WTC11 (cell line): ENCODE results near the gene CAMSAP3. TPM values are rescaled to one million over a fixed set of nuclear protein-coding genes. Genes with fewer than 3 reads are reported as not detected.

Source experiments
- ATAC-seq: fragments of 200-7000 bp; cut with Tn5 transposase; 2 replicates; pipeline ENCODE4 v1.10.0; 2021; ENCODE audit warnings: mild to moderate bottlenecking, moderate library complexity
- CTCF ChIA-PET: fragments of 300-600 bp; sonication (Branson Sonifier 250); formaldehyde crosslinking; loops from one replicate; lab custom pipeline; 2021; ENCODE audit warnings: antibody characterized with exemption; lab: Charles Lee
- POLR2A ChIA-PET: fragments of 350-600 bp; sonication (Branson Sonifier 250); formaldehyde crosslinking; loops from one replicate; lab custom pipeline; 2021; ENCODE audit warnings: antibody characterized with exemption; lab: Charles Lee
- DNase-seq: peaks from one replicate; pipeline ENCODE4 v3.0.0; 2021; ENCODE audit warnings: low spot score
- H3K27ac Mint-ChIP-seq: 2 replicates; pipeline ENCODE4 v1.8.0; 2021; ENCODE audit warnings: mixed read lengths
- H3K27me3 Mint-ChIP-seq: 2 replicates; pipeline ENCODE4 v1.8.0; 2021; ENCODE audit warnings: low read depth, mild to moderate bottlenecking, moderate library complexity, mixed read lengths
- H3K36me3 Mint-ChIP-seq: 2 replicates; pipeline ENCODE4 v1.8.0; 2021; ENCODE audit warnings: mixed read lengths
- H3K4me1 Mint-ChIP-seq: 2 replicates; pipeline ENCODE4 v1.8.0; 2022; ENCODE audit warnings: mixed read lengths
- H3K4me3 Mint-ChIP-seq: 2 replicates; pipeline ENCODE4 v1.8.0; 2021; ENCODE audit warnings: mild to moderate bottlenecking, moderate library complexity, mixed read lengths
- H3K9me3 Mint-ChIP-seq: 2 replicates; pipeline ENCODE4 v1.8.0; 2021; ENCODE audit warnings: mixed read lengths
- ELF4 ChIP-seq: sonication (generic); formaldehyde crosslinking; IDR thresholded peaks from 2 replicates; pipeline ENCODE4 v1.8.1; 2022; ENCODE audit warnings: low read depth, mild to moderate bottlenecking, moderate library complexity, missing genetic modification reagents
- FOXK1 ChIP-seq: sonication (generic); formaldehyde crosslinking; IDR thresholded peaks from 2 replicates; pipeline ENCODE4 v1.8.0; 2022; ENCODE audit warnings: mild to moderate bottlenecking, moderate library complexity, missing genetic modification reagents
- FOXP1 ChIP-seq: sonication (generic); formaldehyde crosslinking; IDR thresholded peaks from 2 replicates; pipeline ENCODE4 v1.8.0; 2022; ENCODE audit warnings: missing genetic modification reagents, mild to moderate bottlenecking, moderate library complexity, borderline replicate concordance
- HMGA2 ChIP-seq: fragments of 250-450 bp; sonication (Bioruptor Pico); IDR thresholded peaks from 2 replicates; pipeline ENCODE4 v1.4.0; 2021; ENCODE audit warnings: mild to moderate bottlenecking, moderate library complexity
- NFATC4 ChIP-seq: fragments of 250-450 bp; sonication (Bioruptor Pico); IDR thresholded peaks from 2 replicates; pipeline ENCODE4 v1.9.0; 2021; ENCODE audit warnings: mild to moderate bottlenecking
- NFE2L1 ChIP-seq: sonication (generic); formaldehyde crosslinking; IDR thresholded peaks from 2 replicates; pipeline ENCODE4 v1.8.1; 2023; ENCODE audit warnings: missing genetic modification reagents
- NR1H2 ChIP-seq: sonication (generic); formaldehyde crosslinking; IDR thresholded peaks from 2 replicates; pipeline ENCODE4 v1.9.0; 2021; ENCODE audit warnings: mild to moderate bottlenecking, moderate library complexity, missing genetic modification reagents
- SMAD3 ChIP-seq: sonication (generic); formaldehyde crosslinking; IDR thresholded peaks from 2 replicates; pipeline ENCODE4 v1.8.0; 2022; ENCODE audit warnings: missing genetic modification reagents, mild to moderate bottlenecking, borderline replicate concordance
- ZNF263 ChIP-seq: sonication (generic); formaldehyde crosslinking; IDR thresholded peaks from 2 replicates; pipeline ENCODE4 v1.8.1; 2022; ENCODE audit warnings: low read depth, mild to moderate bottlenecking, moderate library complexity, missing genetic modification reagents
- ZNF396 ChIP-seq: fragments of 250-450 bp; sonication (Bioruptor Pico); IDR thresholded peaks from 2 replicates; pipeline ENCODE4 v1.8.0; 2021; ENCODE audit warnings: mild to moderate bottlenecking, moderate library complexity, borderline replicate concordance
- total RNA-seq: library from RNA; stranded (reverse); gene quantifications from 3 replicates; pipeline ENCODE4 v1.2.3, GENCODE V29; 2021
- TF ChIP-seq, protein P1 (sequence below): sonication (generic); formaldehyde crosslinking; IDR thresholded peaks from 2 replicates; pipeline ENCODE4 v1.8.0; 2023; ENCODE audit warnings: missing genetic modification reagents, mild to moderate bottlenecking, borderline replicate concordance
- TF ChIP-seq, protein P2 (sequence below): sonication (generic); formaldehyde crosslinking; IDR thresholded peaks from 2 replicates; pipeline ENCODE4 v1.8.1; 2022; ENCODE audit warnings: mild to moderate bottlenecking, moderate library complexity, missing genetic modification reagents
- TF ChIP-seq, protein P3 (sequence below): sonication (generic); formaldehyde crosslinking; IDR thresholded peaks from 2 replicates; pipeline ENCODE4 v1.8.1; 2023; ENCODE audit warnings: mild to moderate bottlenecking, missing genetic modification reagents

The CAMSAP3 gene
- total RNA-seq, 1 experiment from 2014 or later, result 27.8 TPM

DNA sequence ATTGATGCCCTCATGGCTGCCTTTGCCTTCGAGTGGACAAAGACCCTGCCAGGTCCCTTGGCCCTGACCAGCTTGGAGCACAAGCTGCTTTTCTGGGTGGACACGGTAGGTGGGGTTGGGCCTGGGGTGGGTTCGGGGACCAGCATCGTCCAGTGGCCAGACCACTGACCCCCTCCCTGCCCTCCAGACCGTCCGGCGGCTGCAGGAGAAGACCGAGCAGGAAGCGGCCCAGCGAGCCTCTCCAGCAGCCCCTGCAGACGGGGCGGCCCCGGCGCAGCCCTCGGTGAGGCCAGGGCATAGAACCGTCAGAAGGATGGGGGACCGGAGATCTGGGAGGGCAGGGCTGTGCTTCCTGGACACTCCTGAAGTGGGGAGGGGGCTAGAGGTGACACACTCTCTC lies 10.6 kb downstream of the CAMSAP3 start (continued):
- TF ChIP-seq ZNF263 (CRISPR knock-in tag) (no peak), HMGA2 (CRISPR knock-in tag) (no peak), NR1H2 (CRISPR knock-in tag) (no peak), ELF4 (CRISPR knock-in tag) (no peak)
- TF ChIP-seq, protein P1, sequence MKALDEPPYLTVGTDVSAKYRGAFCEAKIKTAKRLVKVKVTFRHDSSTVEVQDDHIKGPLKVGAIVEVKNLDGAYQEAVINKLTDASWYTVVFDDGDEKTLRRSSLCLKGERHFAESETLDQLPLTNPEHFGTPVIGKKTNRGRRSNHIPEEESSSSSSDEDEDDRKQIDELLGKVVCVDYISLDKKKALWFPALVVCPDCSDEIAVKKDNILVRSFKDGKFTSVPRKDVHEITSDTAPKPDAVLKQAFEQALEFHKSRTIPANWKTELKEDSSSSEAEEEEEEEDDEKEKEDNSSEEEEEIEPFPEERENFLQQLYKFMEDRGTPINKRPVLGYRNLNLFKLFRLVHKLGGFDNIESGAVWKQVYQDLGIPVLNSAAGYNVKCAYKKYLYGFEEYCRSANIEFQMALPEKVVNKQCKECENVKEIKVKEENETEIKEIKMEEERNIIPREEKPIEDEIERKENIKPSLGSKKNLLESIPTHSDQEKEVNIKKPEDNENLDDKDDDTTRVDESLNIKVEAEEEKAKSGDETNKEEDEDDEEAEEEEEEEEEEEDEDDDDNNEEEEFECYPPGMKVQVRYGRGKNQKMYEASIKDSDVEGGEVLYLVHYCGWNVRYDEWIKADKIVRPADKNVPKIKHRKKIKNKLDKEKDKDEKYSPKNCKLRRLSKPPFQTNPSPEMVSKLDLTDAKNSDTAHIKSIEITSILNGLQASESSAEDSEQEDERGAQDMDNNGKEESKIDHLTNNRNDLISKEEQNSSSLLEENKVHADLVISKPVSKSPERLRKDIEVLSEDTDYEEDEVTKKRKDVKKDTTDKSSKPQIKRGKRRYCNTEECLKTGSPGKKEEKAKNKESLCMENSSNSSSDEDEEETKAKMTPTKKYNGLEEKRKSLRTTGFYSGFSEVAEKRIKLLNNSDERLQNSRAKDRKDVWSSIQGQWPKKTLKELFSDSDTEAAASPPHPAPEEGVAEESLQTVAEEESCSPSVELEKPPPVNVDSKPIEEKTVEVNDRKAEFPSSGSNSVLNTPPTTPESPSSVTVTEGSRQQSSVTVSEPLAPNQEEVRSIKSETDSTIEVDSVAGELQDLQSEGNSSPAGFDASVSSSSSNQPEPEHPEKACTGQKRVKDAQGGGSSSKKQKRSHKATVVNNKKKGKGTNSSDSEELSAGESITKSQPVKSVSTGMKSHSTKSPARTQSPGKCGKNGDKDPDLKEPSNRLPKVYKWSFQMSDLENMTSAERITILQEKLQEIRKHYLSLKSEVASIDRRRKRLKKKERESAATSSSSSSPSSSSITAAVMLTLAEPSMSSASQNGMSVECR, result no peak
- TF ChIP-seq, protein P2, sequence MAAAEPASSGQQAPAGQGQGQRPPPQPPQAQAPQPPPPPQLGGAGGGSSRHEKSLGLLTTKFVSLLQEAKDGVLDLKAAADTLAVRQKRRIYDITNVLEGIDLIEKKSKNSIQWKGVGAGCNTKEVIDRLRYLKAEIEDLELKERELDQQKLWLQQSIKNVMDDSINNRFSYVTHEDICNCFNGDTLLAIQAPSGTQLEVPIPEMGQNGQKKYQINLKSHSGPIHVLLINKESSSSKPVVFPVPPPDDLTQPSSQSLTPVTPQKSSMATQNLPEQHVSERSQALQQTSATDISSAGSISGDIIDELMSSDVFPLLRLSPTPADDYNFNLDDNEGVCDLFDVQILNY, result no peak
- TF ChIP-seq, protein P3, sequence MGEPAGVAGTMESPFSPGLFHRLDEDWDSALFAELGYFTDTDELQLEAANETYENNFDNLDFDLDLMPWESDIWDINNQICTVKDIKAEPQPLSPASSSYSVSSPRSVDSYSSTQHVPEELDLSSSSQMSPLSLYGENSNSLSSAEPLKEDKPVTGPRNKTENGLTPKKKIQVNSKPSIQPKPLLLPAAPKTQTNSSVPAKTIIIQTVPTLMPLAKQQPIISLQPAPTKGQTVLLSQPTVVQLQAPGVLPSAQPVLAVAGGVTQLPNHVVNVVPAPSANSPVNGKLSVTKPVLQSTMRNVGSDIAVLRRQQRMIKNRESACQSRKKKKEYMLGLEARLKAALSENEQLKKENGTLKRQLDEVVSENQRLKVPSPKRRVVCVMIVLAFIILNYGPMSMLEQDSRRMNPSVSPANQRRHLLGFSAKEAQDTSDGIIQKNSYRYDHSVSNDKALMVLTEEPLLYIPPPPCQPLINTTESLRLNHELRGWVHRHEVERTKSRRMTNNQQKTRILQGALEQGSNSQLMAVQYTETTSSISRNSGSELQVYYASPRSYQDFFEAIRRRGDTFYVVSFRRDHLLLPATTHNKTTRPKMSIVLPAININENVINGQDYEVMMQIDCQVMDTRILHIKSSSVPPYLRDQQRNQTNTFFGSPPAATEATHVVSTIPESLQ (CRISPR knock-in tag), result no peak

DNA sequence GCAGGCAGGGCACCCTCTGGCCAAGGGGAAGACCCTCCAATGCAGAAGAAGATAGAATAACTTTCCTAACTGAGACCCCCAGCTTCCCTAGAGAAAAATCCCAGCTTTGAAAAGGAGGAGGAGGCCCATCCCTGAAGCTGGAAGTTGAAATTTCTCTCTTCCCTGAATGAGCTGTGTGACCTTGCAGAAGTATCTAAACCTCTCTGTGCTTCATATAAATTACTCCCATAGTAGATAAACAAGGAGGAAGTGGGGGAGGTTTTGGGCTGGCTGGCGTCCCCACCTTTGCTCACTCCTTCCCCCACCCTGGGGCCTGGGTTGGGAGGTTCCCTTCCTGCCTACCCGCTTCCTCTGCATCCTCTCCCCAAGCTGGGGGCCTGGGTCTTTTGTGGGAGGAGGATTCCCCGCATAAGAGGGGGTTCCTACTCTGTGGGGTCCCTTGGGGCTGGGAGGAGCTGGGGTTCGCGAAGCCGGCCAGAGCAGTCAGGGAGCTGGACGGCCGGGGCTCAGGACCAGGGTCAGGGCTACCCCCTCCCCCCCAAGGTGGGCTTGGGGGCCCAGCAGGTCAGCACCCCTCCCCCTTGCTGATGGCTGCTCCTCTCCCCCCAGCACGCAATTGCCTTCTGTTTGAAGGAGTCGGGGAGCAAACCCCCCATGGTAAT lies 11.7 kb downstream of the CAMSAP3 start:
- Mint-ChIP-seq H3K27me3 (no peaks in the 10 kb centered on the region), H3K36me3 (peaks cover 10% of the 10 kb centered on the region), H3K4me1 (peaks cover 6% of the 10 kb centered on the region), H3K9me3 (no peaks in the 10 kb centered on the region), H3K4me3 (no peak overlapping the region), H3K27ac (no peak overlapping the region)
- CTCF ChIA-PET, result interaction anchor here (3.2 kb wide), 1 partner anchor 39 kb away, joined by 11 read pairs; no protein-coding TSS in a partner anchor
- DNase-seq (no peak), ATAC-seq (no peak)
- POLR2A ChIA-PET, result no interaction called here
- TF ChIP-seq NFATC4 (CRISPR knock-in tag) (no peak), ZNF396 (no peak)

DNA sequence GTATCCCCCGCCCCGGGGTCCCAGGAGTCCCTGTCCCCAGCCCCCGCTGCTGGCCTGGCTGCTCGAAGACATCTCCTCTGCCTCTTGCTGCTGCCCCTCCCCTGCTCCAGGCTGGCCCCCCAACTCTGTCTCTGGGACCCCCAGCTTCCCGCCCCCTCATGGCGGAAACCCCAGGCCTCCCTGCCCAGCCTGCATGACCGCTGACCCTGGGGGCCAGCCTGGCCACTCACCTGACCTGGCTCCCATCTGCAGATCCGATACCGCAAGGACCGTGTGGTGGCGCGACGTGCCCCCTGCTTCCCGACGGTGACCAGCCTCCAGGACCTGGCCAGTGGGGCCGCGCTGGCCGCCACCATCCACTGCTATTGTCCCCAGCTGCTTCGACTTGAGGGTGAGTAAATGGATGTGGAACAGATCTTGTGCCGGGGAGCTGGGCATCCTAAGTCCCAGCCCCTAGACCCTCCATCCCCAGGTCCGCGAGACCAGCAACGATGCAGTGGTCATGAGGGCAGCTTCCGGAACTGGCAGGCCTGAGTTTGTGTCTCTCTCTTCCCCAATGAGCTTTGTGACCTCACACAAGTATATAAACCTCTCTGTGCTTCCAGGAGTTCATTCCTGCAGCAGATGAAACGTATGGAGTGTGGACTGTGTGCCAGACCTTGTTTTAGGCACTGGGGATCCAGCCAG lies 12.4 kb downstream of the CAMSAP3 start:
- ATAC-seq, result no peak
- CTCF ChIA-PET, result interaction anchor here (1.4 to 3.2 kb wide), 2 partner anchors 21 to 40 kb away, joined by 3 to 11 read pairs; partner anchors contain the start of genes PET100 and XAB2

More for the DNA sequence above, 12.4 kb downstream of the CAMSAP3 start:
- H3K9me3 Mint-ChIP-seq, result no peaks in the 10 kb centered on the region
- no peak for TF ChIP-seq FOXK1 (CRISPR knock-in tag)
- TF ChIP-seq SMAD3 (CRISPR knock-in tag), result no peak
- no peak for TF ChIP-seq NFE2L1 (CRISPR knock-in tag)
- TF ChIP-seq FOXP1 (CRISPR knock-in tag), result no peak
- no peaks in the 10 kb centered on the region for H3K4me1 Mint-ChIP-seq
- H3K4me3 Mint-ChIP-seq, result no peak overlapping the region
- peaks cover 10% of the 10 kb centered on the region for H3K36me3 Mint-ChIP-seq
- DNase-seq, result no peak
- POLR2A ChIA-PET, result interaction anchor here (0.6 kb wide), 1 partner anchor 847 kb away, joined by 3 read pairs; no protein-coding TSS in a partner anchor
- H3K27me3 Mint-ChIP-seq, result no peaks in the 10 kb centered on the region
- no peak overlapping the region for H3K27ac Mint-ChIP-seq
